NT2/D1 (cell line): ENCODE results near the gene DBN1.

ENCODE experiments used
- DNase-seq: peaks from one replicate; pipeline ENCODE4 v3.0.0-alpha.2; 2011; ENCODE audit warnings: low read depth, low spot score
- H3K27me3 ChIP-seq: 2 replicates; pipeline ENCODE4 v1.6.0; 2011; ENCODE audit warnings: mild to moderate bottlenecking; ENCODE audit not compliant: insufficient read length, insufficient read depth
- H3K36me3 ChIP-seq: 2 replicates; pipeline ENCODE4 v1.6.1; 2011; ENCODE audit warnings: mild to moderate bottlenecking, low read length, mixed read lengths; ENCODE audit not compliant: insufficient read depth, insufficient read length
- H3K4me1 ChIP-seq: 2 replicates; pipeline ENCODE4 v1.5.1; 2011; ENCODE audit not compliant: insufficient read depth, insufficient read length
- H3K4me3 ChIP-seq: 2 replicates; pipeline ENCODE4 v1.5.1; 2011; ENCODE audit warnings: low read depth; ENCODE audit not compliant: insufficient read length
- H3K9ac ChIP-seq: 2 replicates; pipeline ENCODE4 v1.6.0; 2011; ENCODE audit warnings: low read depth; ENCODE audit not compliant: insufficient read length
- H3K9me3 ChIP-seq: 2 replicates; pipeline ENCODE4 v1.5.1; 2011; ENCODE audit warnings: mild to moderate bottlenecking, low read length; ENCODE audit not compliant: insufficient read depth
- SUZ12 ChIP-seq: IDR thresholded peaks from 2 replicates; pipeline ENCODE4 v1.6.1; 2011; ENCODE audit not compliant: insufficient read length, insufficient read depth; ENCODE audit errors: extremely low read depth
- YY1 ChIP-seq: IDR thresholded peaks from 2 replicates; pipeline ENCODE4 v1.6.1; 2011; ENCODE audit not compliant: insufficient read length, insufficient read depth
- ZNF274 ChIP-seq: IDR thresholded peaks from 2 replicates; pipeline ENCODE4 v1.6.1; 2011; ENCODE audit warnings: mild to moderate bottlenecking, low read depth, low read length

DBN1 gene

DNA sequence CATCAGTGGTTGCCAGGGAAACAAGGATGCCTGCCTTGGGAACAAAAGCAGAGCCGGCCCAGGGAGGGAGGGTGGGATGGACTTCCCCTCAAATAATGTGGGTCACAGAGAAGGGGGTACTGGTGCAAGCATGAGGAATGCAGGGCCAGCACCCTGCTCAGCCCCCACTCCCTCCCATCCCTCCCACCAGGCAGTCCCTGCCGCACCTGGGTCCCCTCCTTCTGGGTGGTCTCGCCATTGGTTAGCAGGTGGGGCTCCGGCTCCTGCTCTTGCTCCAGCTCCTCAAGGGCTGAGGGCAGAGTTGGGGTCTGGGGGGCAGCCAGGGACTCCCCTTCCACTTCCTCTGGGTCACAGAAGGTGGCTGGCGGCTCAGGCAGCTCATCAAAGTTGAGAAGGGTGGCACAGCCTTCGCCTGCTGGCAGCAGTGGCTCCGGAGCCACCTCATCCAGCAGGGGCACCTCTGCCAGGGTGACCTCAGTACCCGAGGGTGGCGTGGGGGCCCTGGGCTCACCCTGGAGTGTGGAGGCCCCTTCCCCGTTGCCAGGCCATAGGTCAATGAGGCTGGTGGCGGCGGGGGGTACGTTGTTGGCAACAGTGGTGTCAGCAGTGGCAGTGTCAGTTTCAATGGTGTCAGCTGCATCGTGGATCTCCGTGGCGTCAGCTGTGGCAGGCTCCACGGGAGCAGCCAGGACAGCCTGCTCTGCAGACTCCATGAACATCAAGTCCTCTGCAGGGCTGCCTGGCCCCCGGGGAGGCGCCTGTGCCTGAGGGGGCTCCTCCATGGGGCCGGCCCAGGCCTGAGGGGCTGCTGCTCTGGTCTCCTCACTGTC, 15.4 kb downstream of the DBN1 start:
- H3K4me3 ChIP-seq: no peak overlapping the region
- no peak overlapping the region for H3K9ac ChIP-seq
- peaks cover 9% of the 10 kb centered on the region for H3K27me3 ChIP-seq
- TF ChIP-seq YY1 (no peak), SUZ12 (no peak)
- H3K36me3 ChIP-seq: peaks cover 64% of the 10 kb centered on the region
- no peak for DNase-seq
- peaks cover 32% of the 10 kb centered on the region; the same call in 1 of the 2 replicates for H3K9me3 ChIP-seq
- H3K4me1 ChIP-seq: peaks cover 3% of the 10 kb centered on the region

DNA sequence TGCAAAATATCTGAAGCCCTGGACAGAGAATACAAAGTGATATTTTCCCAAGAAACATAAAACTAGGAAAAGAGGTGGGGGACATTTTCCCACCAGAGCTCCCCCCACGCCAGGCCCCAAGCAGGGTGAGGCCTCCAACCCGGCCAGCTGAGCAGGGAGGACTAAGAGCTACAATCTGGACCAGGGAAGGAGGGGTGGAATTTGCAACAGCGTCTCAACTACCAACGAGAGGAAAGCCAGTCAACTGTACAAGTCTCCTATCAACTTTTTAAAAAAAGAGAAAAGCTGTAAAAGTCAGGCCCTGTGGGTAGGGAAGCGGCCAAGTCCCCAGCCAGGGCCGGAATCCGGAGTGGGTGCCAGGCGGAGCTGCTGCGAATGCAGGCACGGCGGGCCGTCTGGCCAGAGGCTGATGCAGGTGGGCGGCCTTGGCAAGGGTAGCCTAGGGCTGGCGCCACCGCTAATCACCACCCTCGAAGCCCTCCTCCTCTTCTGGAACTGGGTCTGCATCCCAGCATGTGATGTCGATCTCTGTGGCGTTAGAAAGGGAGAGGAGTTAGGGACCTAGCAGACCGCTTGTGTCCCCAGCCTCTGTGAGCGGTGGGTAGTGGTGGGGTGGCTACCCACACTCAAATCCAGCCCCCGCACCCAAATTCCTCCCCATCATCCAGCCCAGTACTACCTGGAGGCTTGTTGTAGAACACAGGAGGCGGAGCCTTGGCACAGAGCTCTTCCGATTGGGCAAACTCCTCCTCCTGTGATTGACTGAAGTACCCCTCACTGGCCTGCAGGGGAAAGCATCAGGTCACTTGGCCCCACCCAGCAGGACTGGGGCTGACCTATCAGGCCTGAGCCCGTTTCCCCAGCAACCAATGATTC, 16.2 kb downstream of the DBN1 start:
- H3K4me3 ChIP-seq: no peak overlapping the region

DNA sequence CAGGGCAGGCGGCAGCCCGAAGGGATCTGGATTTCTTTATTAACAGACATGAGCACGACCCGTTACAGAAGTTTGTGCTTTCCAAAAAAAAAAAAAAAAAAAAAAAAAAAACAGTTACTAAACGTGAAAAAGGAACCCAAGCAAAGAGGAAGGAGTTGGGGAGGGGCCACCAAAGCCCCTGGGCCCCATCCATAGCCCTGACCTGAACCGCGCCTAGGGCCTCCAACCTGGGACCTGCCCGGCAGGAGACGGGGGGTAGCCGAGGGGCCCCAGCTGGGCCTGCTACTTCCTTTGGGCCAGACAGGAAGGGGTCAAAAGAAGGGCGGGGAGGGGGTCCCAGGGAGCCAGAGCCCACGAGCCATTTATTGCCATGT, 16.9 kb downstream of the DBN1 start:
- TF ChIP-seq SUZ12 (no peak), YY1 (no peak), ZNF274 (no peak)
- Histone ChIP-seq H3K36me3 (peaks cover 50% of the 10 kb centered on the region), H3K27me3 (peaks cover 9% of the 10 kb centered on the region), H3K9ac (no peak overlapping the region), H3K9me3 (peaks cover 32% of the 10 kb centered on the region; the same call in 1 of the 2 replicates), H3K4me1 (peaks cover 3% of the 10 kb centered on the region), H3K4me3 (no peak overlapping the region)
- no peak for DNase-seq

More for the DNA sequence above, 16.2 kb downstream of the DBN1 start:
- peak; percentile 96 for DNase-seq
- no peak overlapping the region for H3K9ac ChIP-seq
- H3K36me3 ChIP-seq: peaks cover 56% of the 10 kb centered on the region
- peaks cover 3% of the 10 kb centered on the region for H3K4me1 ChIP-seq
- no peak for TF ChIP-seq YY1
- H3K27me3 ChIP-seq: peaks cover 9% of the 10 kb centered on the region
- peaks cover 32% of the 10 kb centered on the region; the same call in 1 of the 2 replicates for H3K9me3 ChIP-seq

DNA sequence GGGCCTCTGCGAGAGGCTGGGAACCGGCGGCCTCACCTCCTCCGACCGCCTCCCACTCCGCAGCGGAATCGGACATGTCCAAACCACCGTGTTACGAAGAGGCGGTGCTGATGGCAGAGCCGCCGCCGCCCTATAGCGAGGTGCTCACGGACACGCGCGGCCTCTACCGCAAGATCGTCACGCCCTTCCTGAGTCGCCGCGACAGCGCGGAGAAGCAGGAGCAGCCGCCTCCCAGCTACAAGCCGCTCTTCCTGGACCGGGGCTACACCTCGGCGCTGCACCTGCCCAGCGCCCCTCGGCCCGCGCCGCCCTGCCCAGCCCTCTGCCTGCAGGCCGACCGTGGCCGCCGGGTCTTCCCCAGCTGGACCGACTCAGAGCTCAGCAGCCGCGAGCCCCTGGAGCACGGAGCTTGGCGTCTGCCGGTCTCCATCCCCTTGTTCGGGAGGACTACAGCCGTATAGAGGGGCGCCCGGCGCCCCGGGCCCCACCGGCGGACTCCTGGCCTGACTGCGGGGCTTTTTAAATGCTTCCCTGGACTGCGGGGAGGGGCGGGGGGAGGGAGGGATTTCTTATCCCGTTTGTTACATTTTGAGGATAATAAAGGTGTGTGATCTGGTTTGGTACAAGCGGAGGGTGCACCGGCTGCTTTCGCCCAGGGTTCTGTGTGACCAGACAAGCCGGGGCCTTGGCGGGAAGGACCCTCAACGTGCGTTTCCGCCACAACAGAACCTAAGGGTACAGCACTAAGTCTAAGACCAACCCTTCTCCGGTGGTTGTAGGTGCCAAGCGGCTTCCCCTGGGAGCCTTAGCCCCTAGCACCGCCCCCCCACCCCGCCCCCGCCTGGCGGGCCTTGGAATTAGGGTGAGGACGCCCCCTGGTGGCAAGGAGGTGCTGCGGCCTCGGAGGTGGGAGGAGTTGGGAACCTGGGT, 17.5 kb downstream of the DBN1 start:
- Histone ChIP-seq H3K4me3 (peak overlapping the region; percentile 78), H3K9me3 (peaks cover 32% of the 10 kb centered on the region; the same call in 1 of the 2 replicates), H3K9ac (peak overlapping the region; percentile 85), H3K36me3 (peaks cover 47% of the 10 kb centered on the region), H3K27me3 (peaks cover 10% of the 10 kb centered on the region), H3K4me1 (peaks cover 3% of the 10 kb centered on the region)
- TF ChIP-seq YY1 (no peak), ZNF274 (no peak), SUZ12 (no peak)
- DNase-seq: peak; percentile 94

DNA sequence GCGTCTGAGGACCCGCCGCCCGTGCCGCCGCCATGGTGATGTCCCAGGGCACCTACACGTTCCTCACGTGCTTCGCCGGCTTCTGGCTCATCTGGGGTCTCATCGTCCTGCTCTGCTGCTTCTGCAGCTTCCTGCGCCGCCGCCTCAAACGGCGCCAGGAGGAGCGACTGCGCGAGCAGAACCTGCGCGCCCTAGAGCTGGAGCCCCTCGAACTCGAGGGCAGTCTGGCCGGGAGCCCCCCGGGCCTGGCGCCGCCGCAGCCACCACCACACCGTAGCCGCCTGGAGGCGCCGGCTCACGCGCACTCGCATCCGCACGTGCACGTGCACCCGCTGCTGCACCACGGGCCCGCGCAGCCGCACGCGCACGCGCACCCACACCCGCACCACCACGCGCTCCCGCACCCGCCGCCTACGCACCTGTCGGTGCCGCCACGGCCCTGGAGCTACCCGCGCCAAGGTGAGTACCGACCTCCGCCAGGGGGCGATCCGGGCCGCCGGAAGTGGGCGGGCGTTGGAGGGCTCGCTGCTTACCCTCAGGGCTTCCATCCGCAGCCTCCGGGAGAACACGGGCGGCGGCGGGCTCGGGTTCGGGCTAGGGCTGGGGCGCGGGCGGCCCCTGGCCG, 18.3 kb downstream of the DBN1 start:
- peak overlapping the region; percentile 89 for H3K9ac ChIP-seq
- peak; percentile 84 for DNase-seq
- TF ChIP-seq YY1: no peak
- TF ChIP-seq SUZ12: no peak
- TF ChIP-seq ZNF274: no peak
- peaks cover 26% of the 10 kb centered on the region; the same call in 1 of the 2 replicates for H3K9me3 ChIP-seq
- peaks cover 41% of the 10 kb centered on the region for H3K36me3 ChIP-seq
- H3K4me1 ChIP-seq: peaks cover 3% of the 10 kb centered on the region
- peak overlapping the region; percentile 78 for H3K4me3 ChIP-seq
- peaks cover 12% of the 10 kb centered on the region for H3K27me3 ChIP-seq

DNA sequence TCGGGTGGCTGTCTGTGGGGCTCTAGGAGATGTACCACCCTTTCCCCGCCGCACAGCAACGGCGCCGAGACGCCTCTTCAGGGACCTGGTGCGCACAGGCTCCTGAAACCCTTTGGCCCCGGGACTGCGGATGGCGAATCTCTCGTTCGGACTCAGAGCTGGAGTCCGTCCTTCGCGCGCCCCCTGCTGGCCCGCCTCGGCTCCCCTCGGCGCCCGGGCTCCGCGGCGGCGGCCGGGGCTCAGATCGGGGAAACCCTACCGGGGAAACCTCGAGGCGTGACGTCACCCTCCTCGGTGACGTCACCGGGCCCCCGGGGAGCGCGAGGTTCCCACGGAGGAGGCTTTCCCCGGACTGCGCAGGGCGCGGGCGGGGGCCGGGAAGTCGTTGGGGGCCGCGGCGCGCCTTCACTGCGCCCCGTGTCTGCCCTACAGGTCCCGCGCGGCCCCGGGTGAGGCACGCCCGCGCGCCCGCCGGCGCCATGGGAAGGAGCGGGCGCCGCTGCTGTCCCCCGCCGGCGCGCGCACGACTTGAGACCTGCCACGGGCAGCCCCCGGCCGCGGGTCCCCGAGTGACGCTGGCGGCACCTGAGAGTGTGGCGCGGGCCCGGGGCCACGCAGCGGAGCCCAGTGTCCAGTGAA, 18.9 kb downstream of the DBN1 start:
- DNase-seq: peak; percentile 78
- peak overlapping the region; percentile 78 for H3K4me3 ChIP-seq
- H3K9me3 ChIP-seq: peaks cover 21% of the 10 kb centered on the region; the same call in 1 of the 2 replicates
- TF ChIP-seq YY1 (no peak), SUZ12 (no peak), ZNF274 (no peak)
- H3K36me3 ChIP-seq: peaks cover 35% of the 10 kb centered on the region
- H3K27me3 ChIP-seq: peaks cover 12% of the 10 kb centered on the region
- peak overlapping the region; percentile 89 for H3K9ac ChIP-seq
- H3K4me1 ChIP-seq: peaks cover 3% of the 10 kb centered on the region
